Epithelial cell of esophagus (primary cell): ENCODE measurements around the gene JAKMIP3.

Experiments
- DNase-seq: peaks from one replicate; pipeline ENCODE4 v3.0.0; 2010; ENCODE audit warnings: low read depth
- H3K4me3 ChIP-seq: 2 replicates; pipeline ENCODE4 v1.5.1; 2011; ENCODE audit warnings: mild to moderate bottlenecking, low read length, control low read depth
- TF ChIP-seq, protein P1 (sequence below): IDR thresholded peaks from 2 replicates; pipeline ENCODE4 v1.5.1; 2011; ENCODE audit warnings: low read depth, mild to moderate bottlenecking, low read length, control low read depth, inconsistent platforms; ENCODE audit not compliant: insufficient read depth; ENCODE audit errors: missing control alignments

Gene JAKMIP3

GRCh38 chr10:132069122-132069848, 3.5 kb downstream of the JAKMIP3 start:
- DNase-seq: no peak
- TF ChIP-seq, protein P1, sequence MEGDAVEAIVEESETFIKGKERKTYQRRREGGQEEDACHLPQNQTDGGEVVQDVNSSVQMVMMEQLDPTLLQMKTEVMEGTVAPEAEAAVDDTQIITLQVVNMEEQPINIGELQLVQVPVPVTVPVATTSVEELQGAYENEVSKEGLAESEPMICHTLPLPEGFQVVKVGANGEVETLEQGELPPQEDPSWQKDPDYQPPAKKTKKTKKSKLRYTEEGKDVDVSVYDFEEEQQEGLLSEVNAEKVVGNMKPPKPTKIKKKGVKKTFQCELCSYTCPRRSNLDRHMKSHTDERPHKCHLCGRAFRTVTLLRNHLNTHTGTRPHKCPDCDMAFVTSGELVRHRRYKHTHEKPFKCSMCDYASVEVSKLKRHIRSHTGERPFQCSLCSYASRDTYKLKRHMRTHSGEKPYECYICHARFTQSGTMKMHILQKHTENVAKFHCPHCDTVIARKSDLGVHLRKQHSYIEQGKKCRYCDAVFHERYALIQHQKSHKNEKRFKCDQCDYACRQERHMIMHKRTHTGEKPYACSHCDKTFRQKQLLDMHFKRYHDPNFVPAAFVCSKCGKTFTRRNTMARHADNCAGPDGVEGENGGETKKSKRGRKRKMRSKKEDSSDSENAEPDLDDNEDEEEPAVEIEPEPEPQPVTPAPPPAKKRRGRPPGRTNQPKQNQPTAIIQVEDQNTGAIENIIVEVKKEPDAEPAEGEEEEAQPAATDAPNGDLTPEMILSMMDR: no peak

DNA sequence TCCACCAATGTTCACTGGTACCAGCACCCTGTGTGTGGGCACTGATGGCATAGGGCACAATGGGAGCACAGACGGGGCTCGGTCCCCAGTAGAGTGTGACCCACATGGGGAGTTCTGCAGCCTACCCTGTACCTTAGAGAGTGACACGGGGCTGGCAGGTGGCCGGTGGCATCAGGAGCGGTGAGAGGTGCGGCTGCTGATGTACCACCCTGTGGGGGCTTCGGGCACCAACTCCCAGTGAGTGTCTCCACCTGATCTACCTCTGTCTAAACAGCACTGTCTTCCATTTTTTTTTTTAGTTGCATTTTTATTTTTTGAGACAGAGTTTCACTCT, 4.1 kb downstream of the JAKMIP3 start:
- TF ChIP-seq, protein P1: no peak
- DNase-seq: no peak
- no peak overlapping the region for H3K4me3 ChIP-seq

More at GRCh38 chr10:132069122-132069848, 3.5 kb downstream of the JAKMIP3 start:
- no peak overlapping the region for H3K4me3 ChIP-seq

DNA sequence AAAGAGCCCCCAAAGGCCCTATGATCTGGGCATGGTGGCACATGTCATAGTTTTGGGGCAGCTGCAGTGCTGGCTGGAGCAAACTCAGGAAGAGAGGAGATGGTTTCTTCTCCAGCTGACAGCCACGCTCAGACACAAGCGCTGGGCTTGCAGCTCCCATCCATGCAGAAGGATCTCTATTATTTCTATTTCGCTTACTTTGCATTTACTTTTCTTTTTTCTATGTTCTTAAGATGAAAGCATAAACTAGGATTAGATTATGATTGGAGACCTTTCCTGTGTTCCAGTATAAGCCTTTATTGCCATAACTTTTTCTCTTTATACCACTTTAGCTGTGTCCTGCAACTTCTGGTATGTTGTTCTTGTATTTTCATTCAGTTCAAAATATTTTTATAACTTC, 5.0 kb downstream of the JAKMIP3 start:
- TF ChIP-seq, protein P1: no peak
- H3K4me3 ChIP-seq: no peak overlapping the region
- no peak for DNase-seq

- no peak for DNase-seq
- H3K4me3 ChIP-seq: no peak overlapping the region
- TF ChIP-seq, protein P1: no peak
These were observed 5.9 kb downstream of the JAKMIP3 start for GRCh38 chr10:132071667-132072066.

- no peak for DNase-seq
These were observed 10.3 kb downstream of the JAKMIP3 start for GRCh38 chr10:132075909-132076577.

GRCh38 chr10:132076578-132077081, 10.9 kb downstream of the JAKMIP3 start:
- no peak overlapping the region for H3K4me3 ChIP-seq
- no peak for DNase-seq
- TF ChIP-seq, protein P1: no peak

More at GRCh38 chr10:132075909-132076577, 10.3 kb downstream of the JAKMIP3 start:
- H3K4me3 ChIP-seq: no peak overlapping the region
- TF ChIP-seq, protein P1: no peak
